Testis (tissue), 3 donors: Measurements from ENCODE around the gene LTBP1. TPM values are rescaled to one million over a fixed set of nuclear protein-coding genes. Genes with fewer than 3 reads are reported as not detected.

Experiments used
- DNase-seq: peaks from one replicate; pipeline ENCODE4 v3.0.0-alpha.2; 2019
- H3K27ac ChIP-seq, 2 donors: fragments of 200-600 bp; sonication (generic); one replicate each; pipeline ENCODE4 v1.5.1; 2019
- H3K27me3 ChIP-seq: fragments of 200-600 bp; sonication (generic); one replicate; pipeline ENCODE4 v1.5.1; 2019
- H3K36me3 ChIP-seq: fragments of 200-600 bp; sonication (generic); one replicate; pipeline ENCODE4 v1.5.1; 2017; ENCODE audit warnings: low read depth; ENCODE audit errors: missing control alignments
- H3K4me1 ChIP-seq: fragments of 200-600 bp; sonication (generic); one replicate; pipeline ENCODE4 v1.5.1; 2019
- H3K4me3 ChIP-seq, 2 donors: fragments of 200-600 bp; sonication (generic); one replicate each; pipeline ENCODE4 v1.5.1; 2017 to 2019
- H3K9me3 ChIP-seq: fragments of 200-600 bp; sonication (generic); one replicate; pipeline ENCODE4 v1.5.1; 2017
- POLR2A ChIP-seq: fragments of 450-650 bp; IDR thresholded peaks from one replicate; pipeline ENCODE4 v1.6.1; 2017; ENCODE audit warnings: antibody characterized with exemption, mild to moderate bottlenecking, moderate library complexity
- WGBS, 2 donors: methylation state at CpG; one replicate each; pipeline ENCODE4 v1.1.5; 2018; 5-methylcytosine and 5-hydroxymethylcytosine counted together
- intact Hi-C: fragments of 100-400 bp; cut with DNase I; formaldehyde crosslinking; loops from one replicate; pipeline ENCODE4 v1.15.1; 2023; ENCODE audit warnings: low total_unique reads
- polyA plus RNA-seq: library from polyadenylated mRNA; stranded (reverse); fragments of 350-450 nt; fragmentation: Illumina TruSeq; extraction: RNeasy Lipid Tissue Mini Kit (QIAGEN cat#74804); gene quantifications from one replicate; pipeline ENCODE4 v1.2.3, GENCODE V29; 2014; ENCODE audit warnings: low read depth, low replicate concordance; ENCODE audit not compliant: insufficient read depth
- total RNA-seq, 2 donors: library from RNA; depleted of rRNA; stranded (reverse); fragments of >200 nt; gene quantifications; one replicate each; pipeline ENCODE4 v1.2.3, GENCODE V29; 2016
- TF ChIP-seq, protein P1 (sequence below), 3 experiments: fragments of 450-650 bp in 2 of 3; fragments of 200-600 bp in 1 of 3; sonication (generic) in 1 of 3; IDR thresholded peaks; one replicate each; pipeline ENCODE4 v1.5.1; 2016 to 2019; ENCODE audit warnings: antibody characterized with exemption in 3 of 3, mild to moderate bottlenecking in 2 of 3, moderate library complexity in 1 of 3

Gene LTBP1
- total and polyA plus RNA-seq, 3 donors from 2014 or later: 39.6 to 51.5 (median 44.0) TPM

DNA sequence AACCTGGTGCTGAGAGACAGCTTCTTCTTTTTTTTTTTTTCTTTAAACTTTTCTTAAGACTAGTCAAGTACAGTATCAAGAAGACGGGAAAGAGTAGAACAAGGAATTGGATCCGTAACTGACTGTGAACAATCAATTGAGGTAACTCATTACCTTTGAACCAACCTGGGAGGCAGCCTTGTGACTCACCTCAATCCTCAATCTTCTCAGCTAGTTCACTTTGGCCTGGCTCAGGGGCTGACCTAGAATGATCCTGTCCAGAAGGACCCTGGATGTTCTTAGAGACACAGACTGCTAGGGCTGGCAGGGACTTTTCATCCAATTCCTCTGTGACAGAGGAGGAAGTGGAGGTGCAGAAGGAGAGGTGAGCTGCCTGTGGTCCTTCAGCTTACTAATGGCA lies 1.5 kb upstream of the LTBP1 start:
- H3K9me3 ChIP-seq: no peaks in the 10 kb centered on the region
- no peak overlapping the region for H3K4me3 ChIP-seq
- intact Hi-C loops: loop anchor here (10.0 kb wide), 1 partner anchor 70 kb away; no protein-coding TSS in a partner anchor
- no peak for DNase-seq
- no peaks in the 10 kb centered on the region for H3K27me3 ChIP-seq
- H3K4me1 ChIP-seq: no peaks in the 10 kb centered on the region
- no peak for TF ChIP-seq POLR2A
- TF ChIP-seq, protein P1, sequence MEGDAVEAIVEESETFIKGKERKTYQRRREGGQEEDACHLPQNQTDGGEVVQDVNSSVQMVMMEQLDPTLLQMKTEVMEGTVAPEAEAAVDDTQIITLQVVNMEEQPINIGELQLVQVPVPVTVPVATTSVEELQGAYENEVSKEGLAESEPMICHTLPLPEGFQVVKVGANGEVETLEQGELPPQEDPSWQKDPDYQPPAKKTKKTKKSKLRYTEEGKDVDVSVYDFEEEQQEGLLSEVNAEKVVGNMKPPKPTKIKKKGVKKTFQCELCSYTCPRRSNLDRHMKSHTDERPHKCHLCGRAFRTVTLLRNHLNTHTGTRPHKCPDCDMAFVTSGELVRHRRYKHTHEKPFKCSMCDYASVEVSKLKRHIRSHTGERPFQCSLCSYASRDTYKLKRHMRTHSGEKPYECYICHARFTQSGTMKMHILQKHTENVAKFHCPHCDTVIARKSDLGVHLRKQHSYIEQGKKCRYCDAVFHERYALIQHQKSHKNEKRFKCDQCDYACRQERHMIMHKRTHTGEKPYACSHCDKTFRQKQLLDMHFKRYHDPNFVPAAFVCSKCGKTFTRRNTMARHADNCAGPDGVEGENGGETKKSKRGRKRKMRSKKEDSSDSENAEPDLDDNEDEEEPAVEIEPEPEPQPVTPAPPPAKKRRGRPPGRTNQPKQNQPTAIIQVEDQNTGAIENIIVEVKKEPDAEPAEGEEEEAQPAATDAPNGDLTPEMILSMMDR (IDR thresholded peaks at IDR 0.05): no peak
- WGBS, 2 donors: 91 to 94% methylated on average over 2 of the region's 2 CpGs
- H3K27ac ChIP-seq: no peak overlapping the region
- H3K36me3 ChIP-seq: no peaks in the 10 kb centered on the region

DNA sequence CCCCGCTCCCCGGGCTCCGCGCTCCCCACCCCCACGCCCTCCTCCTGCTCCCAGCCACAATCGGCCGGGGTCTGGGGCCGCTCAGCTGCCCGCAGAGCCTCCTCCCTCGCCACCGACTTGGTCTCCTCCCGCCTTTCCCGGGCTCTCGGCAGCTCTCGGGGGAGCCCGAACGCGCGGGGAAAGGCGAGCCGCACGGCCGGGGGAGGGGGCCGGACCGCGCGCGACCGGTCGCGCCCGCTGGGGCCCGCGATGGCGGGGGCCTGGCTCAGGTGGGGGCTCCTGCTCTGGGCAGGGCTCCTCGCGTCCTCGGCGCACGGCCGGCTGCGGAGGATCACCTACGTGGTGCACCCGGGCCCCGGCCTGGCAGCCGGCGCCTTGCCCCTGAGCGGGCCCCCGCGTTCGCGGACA lies 327 bp downstream of the LTBP1 start:
- no peaks in the 10 kb centered on the region for H3K27me3 ChIP-seq
- H3K4me3 ChIP-seq: peak overlapping the region; percentile 69 to 72
- peak overlapping the region; percentile 45 to 83 for H3K27ac ChIP-seq
- H3K4me1 ChIP-seq: no peaks in the 10 kb centered on the region
- H3K9me3 ChIP-seq: no peaks in the 10 kb centered on the region
- peak; percentile 30 for DNase-seq
- TF ChIP-seq POLR2A: no peak
- TF ChIP-seq, protein P1 (IDR thresholded peaks at IDR 0.05): no peak
- intact Hi-C loops: loop anchor here (10.0 kb wide), 1 partner anchor 68 kb away; no protein-coding TSS in a partner anchor
- 0% methylated on average over 5 of the region's 52 CpGs; no CpG with 5 or more reads in 1 of the 2 donors for WGBS, 2 donors
- no peaks in the 10 kb centered on the region for H3K36me3 ChIP-seq

- no peak for TF ChIP-seq POLR2A
- TF ChIP-seq, protein P1 (IDR thresholded peaks at IDR 0.05): no peak
- H3K27ac ChIP-seq: peak overlapping the region; percentile 45 to 83
- H3K4me3 ChIP-seq: peak overlapping the region; percentile 69 to 72
- intact Hi-C loops: loop anchor here (10.0 kb wide), 1 partner anchor 67 kb away; no protein-coding TSS in a partner anchor
- H3K36me3 ChIP-seq: no peaks in the 10 kb centered on the region
- no peaks in the 10 kb centered on the region for H3K27me3 ChIP-seq
- no peaks in the 10 kb centered on the region for H3K9me3 ChIP-seq
- no peaks in the 10 kb centered on the region for H3K4me1 ChIP-seq
- peak; percentile 43 for DNase-seq
- 2% methylated on average over 12 to 65 of the region's 75 CpGs for WGBS, 2 donors
These were observed 861 bp downstream of the LTBP1 start for GRCh38 chr2:32947484-32948143.

DNA sequence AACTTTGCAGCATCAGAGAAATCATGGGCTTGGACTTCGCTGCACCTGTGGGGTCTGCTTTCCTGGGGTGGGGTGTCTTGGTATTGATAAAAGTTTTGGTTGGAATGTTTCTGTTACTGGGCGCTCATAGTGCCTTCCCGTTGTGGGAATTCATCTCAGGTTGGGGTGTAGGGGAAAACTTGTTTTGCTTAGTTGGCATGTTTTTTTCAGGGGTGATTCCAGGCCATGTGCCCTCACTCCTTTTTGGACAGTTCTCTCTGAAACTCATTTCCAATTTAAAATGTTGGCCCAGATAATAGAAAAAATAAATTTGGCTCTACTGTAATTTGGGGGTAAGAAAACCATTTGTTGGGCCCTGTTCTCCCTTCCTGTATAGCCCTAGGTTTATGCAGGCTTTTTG lies 1.5 kb downstream of the LTBP1 start:
- intact Hi-C loops: loop anchor here (10.0 kb wide), 1 partner anchor 67 kb away; no protein-coding TSS in a partner anchor
- H3K4me3 ChIP-seq: peak overlapping the region; percentile 69 to 72
- 66 to 69% methylated on average over 3 of the region's 3 CpGs for whole genome bisulfite sequencing, 2 donors
- no peaks in the 10 kb centered on the region for H3K27me3 ChIP-seq
- H3K36me3 ChIP-seq: no peaks in the 10 kb centered on the region
- DNase-seq: no peak
- H3K9me3 ChIP-seq: no peaks in the 10 kb centered on the region
- TF ChIP-seq, protein P1 (IDR thresholded peaks at IDR 0.05): no peak
- no peak for TF ChIP-seq POLR2A
- no peaks in the 10 kb centered on the region for H3K4me1 ChIP-seq
- H3K27ac ChIP-seq: peak overlapping the region in 1 of 2 donors; percentile 83

DNA sequence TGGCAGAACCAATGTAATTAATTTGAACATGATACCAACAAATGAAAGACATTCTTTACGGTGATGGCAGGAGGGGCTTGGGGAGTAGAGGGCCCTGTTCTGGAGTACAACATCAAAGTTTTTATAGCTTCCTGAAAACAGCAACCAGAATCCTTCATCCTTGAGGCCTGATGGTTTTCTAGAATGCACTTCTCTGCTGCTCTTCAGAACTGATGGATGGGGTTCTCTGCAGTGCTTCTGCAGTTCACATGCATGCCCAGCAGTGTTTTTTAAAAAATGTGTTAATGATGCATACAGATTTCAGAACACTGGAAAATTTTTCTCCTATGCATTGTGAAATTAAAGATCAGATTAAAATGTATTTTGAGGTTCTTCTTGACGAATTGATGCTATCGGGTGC lies 2.5 kb downstream of the LTBP1 start:
- 70 to 91% methylated on average over 3 of the region's 3 CpGs for WGBS, 2 donors
- Histone ChIP-seq H3K9me3 (no peaks in the 10 kb centered on the region), H3K36me3 (no peaks in the 10 kb centered on the region), H3K27me3 (no peaks in the 10 kb centered on the region), H3K27ac (no peak overlapping the region), H3K4me3 (no peak overlapping the region), H3K4me1 (no peaks in the 10 kb centered on the region)
- DNase-seq: no peak
- intact Hi-C loops: loop anchor here (10.0 kb wide), 1 partner anchor 66 kb away; no protein-coding TSS in a partner anchor
- TF ChIP-seq, protein P1 (IDR thresholded peaks at IDR 0.05): no peak
- no peak for TF ChIP-seq POLR2A
